ENCODE data around the gene MICU1.

GRCh38 chr10:72342911-72343310, 283.0 kb downstream of the MICU1 start:
- TF ChIP-seq KAT7 (CRISPR knock-in tag; IDR thresholded peaks at IDR 0.05; ENCODE audit: borderline replicate concordance), result no peak
- TF ChIP-seq CTCF (IDR thresholded peaks at IDR 0.05), result no peak
- no peak for TF ChIP-seq SP1 (CRISPR knock-in tag; conservative IDR thresholded peaks at IDR 0.05)
- no peak for TF ChIP-seq ZBTB43 (CRISPR knock-in tag; IDR thresholded peaks at IDR 0.05)
- no peak for TF ChIP-seq NFYB (CRISPR knock-in tag; conservative IDR thresholded peaks at IDR 0.05; ENCODE audit: low read depth)
